ENCODE measurements around the gene CFAP58. TPM values are rescaled to one million over a fixed set of nuclear protein-coding genes. Genes with fewer than 3 reads are reported as not detected.

The CFAP58 gene
- total RNA-seq, 1 donor: 0.10 TPM

DNA sequence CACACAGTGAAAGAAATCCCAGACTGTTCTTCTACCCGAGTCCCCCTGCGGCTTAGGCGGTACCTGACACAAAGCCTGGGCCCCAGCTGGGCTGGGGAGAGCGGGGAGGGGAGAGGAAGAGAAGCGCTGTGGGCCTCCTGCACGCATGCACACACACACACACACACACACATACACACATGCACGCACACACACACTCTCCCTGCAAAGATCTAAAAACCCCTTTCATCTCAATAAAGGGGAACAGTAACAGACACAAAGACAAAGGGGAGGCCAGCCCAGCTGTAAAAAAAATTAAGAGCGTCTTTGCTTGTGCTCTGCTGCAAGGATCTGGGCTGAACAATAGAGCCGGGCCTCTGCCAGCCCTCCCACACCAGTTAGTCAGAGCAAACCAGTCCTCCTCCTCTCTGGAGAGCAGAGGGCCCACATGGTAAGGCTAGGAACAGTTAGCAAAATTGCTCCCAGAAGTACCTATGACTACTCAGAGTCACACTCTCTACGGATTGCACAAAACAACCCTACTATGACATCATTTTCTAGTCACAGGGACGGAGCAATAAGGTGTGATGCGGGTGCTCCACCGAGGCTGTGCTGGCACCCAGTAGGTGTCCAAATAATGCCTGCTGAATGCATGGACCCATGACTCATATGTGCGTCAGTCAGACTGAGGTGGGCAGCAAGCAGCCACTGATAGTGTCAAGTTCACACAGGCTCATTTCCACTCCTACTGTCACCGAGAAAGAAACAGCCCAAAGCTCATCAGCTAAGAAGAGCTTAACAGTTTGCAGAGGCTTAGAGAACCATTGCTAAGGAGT, 24.5 kb upstream of the CFAP58 start:
- Histone ChIP-seq H3K9me3 (ENCODE audit: low read depth, low read length) (no peaks in the 10 kb centered on the region), H3K4me3 (ENCODE audit: low read length) (peak overlapping the region; percentile 5), H3K4me1 (ENCODE audit: insufficient read depth, low read length) (peaks cover 100% of the 10 kb centered on the region), H3K27me3 (ENCODE audit: insufficient read depth, low read length) (no peaks in the 10 kb centered on the region)

GRCh38 chr10:104329735-104330134, 23.9 kb upstream of the CFAP58 start:
- no peaks in the 10 kb centered on the region for H3K9me3 ChIP-seq (ENCODE audit: low read depth, low read length)
- H3K4me1 ChIP-seq (ENCODE audit: insufficient read depth, low read length): peaks cover 100% of the 10 kb centered on the region
- H3K27me3 ChIP-seq (ENCODE audit: insufficient read depth, low read length): no peaks in the 10 kb centered on the region
- no peak overlapping the region for H3K4me3 ChIP-seq (ENCODE audit: low read length)

GRCh38 chr10:104330168-104331110, 23.2 kb upstream of the CFAP58 start:
- H3K4me1 ChIP-seq (ENCODE audit: insufficient read depth, low read length): peaks cover 100% of the 10 kb centered on the region
- no peaks in the 10 kb centered on the region for H3K27me3 ChIP-seq (ENCODE audit: insufficient read depth, low read length)
- no peaks in the 10 kb centered on the region for H3K9me3 ChIP-seq (ENCODE audit: low read depth, low read length)
- no peak overlapping the region for H3K4me3 ChIP-seq (ENCODE audit: low read length)

DNA sequence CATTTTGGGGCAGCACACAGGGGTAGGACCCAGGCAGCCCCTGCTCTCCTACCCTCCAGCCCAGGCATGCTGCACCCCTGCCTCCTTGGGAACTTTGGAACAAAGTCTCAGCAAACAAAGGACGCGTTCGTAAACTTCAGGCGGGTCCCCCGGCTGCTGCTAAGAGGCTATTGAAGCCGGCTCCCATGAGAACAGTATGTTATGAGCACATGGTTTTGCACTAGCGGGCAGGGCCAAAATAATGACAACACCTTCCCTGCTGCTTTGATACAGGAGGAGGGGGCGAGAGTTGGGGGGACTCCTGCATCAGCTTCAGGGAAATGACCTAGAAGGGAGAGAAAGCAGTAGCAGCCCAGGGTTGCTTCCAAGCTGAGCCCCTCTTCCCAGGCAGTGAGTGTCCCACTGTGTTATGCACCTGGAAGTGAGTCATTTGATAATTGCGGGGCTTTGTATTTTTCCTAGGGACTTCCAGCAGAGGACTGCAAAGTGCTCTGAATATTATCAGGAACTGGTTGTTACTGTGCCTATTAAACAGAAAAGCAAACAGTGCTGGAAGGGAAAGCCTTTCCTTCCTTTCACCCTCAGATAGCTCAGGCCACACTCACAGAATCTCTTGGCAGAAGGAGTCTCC, 22.3 kb upstream of the CFAP58 start:
- no peaks in the 10 kb centered on the region for H3K9me3 ChIP-seq (ENCODE audit: low read depth, low read length)
- no peaks in the 10 kb centered on the region for H3K27me3 ChIP-seq (ENCODE audit: insufficient read depth, low read length)
- H3K4me3 ChIP-seq (ENCODE audit: low read length): no peak overlapping the region
- H3K4me1 ChIP-seq (ENCODE audit: insufficient read depth, low read length): peaks cover 100% of the 10 kb centered on the region

DNA sequence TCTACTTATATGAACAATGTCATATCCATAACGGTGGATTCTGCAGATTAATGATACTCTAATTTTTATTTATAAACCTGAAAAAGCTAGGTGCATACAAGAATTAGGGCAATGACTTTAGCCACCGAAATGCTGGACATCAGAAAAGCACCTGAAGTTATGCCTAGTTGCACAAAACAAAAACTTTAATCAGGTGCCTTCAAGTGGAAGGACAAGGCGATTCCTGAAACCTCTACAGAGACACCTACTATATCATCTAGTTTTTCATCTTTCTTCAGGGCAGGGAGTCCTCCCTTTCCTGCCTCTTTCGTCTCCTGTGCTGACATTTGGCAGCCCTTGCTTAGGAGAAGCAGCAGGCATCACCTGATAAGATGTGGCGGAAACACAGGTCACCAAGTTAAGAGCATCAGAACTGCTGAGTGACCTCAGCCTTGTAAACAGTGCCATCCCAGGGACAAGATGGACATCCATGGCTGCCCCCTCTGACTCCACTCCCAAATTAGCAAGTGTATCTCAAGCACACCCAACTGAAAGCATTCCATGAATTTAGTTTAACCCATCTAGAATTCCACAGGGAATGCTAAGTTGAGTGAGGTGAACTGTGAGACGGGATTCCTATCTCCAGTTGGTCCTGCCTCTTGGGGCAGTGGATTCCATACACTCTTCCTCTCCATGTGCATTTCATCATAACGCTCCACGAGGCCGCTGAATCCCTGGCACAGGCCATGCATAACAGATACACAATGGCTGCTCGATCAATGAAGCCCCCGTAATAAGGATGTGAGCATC, 21.2 kb upstream of the CFAP58 start:
- Histone ChIP-seq H3K27me3 (ENCODE audit: insufficient read depth, low read length) (no peaks in the 10 kb centered on the region), H3K4me3 (ENCODE audit: low read length) (no peak overlapping the region), H3K4me1 (ENCODE audit: insufficient read depth, low read length) (peaks cover 98% of the 10 kb centered on the region), H3K9me3 (ENCODE audit: low read depth, low read length) (no peaks in the 10 kb centered on the region)

DNA sequence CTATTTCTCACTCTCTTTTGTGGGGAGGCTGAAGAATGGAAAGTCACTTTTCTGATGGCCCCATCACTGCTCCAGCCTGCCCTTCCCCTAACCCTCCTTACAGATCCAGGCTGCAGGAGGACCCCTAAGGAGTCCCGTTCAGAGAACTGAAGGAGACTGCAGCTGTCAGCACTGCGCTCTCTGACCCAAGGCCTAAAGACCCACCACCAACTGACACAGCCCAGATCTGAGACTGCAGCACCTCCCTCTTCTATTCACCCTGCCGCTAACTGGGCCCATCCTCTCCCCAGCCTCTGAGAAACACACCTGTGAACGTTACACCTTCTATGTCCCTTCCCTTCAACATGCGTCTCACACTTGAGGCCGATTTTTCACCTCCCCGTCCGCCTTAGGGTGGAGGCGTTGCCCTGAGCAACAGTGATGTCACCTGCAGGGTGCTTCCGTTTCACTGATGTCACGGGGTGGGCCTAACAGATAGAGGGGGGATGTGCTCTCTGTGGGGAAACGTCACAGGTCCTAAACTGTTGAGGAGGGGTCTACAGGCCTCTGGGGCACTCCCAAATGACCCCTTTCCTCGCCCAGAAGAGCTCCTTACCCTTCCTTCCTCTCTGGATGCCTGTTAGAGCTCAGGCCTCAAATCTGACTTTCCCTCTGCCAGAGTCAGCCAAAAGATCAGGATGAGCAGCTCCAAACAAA, 20.5 kb upstream of the CFAP58 start:
- H3K27me3 ChIP-seq (ENCODE audit: insufficient read depth, low read length): no peaks in the 10 kb centered on the region
- H3K4me1 ChIP-seq (ENCODE audit: insufficient read depth, low read length): peaks cover 91% of the 10 kb centered on the region
- H3K4me3 ChIP-seq (ENCODE audit: low read length): no peak overlapping the region
- no peaks in the 10 kb centered on the region for H3K9me3 ChIP-seq (ENCODE audit: low read depth, low read length)

GRCh38 chr10:104333728-104334373, 19.8 kb upstream of the CFAP58 start:
- Histone ChIP-seq H3K4me1 (ENCODE audit: insufficient read depth, low read length) (peaks cover 84% of the 10 kb centered on the region), H3K9me3 (ENCODE audit: low read depth, low read length) (no peaks in the 10 kb centered on the region), H3K4me3 (ENCODE audit: low read length) (no peak overlapping the region), H3K27me3 (ENCODE audit: insufficient read depth, low read length) (no peaks in the 10 kb centered on the region)

- H3K27me3 ChIP-seq (ENCODE audit: insufficient read depth, low read length): no peaks in the 10 kb centered on the region
- peaks cover 84% of the 10 kb centered on the region for H3K4me1 ChIP-seq (ENCODE audit: insufficient read depth, low read length)
- no peak overlapping the region for H3K4me3 ChIP-seq (ENCODE audit: low read length)
- H3K9me3 ChIP-seq (ENCODE audit: low read depth, low read length): no peaks in the 10 kb centered on the region
Observed at GRCh38 chr10:104334561-104334960, 19.1 kb upstream of the CFAP58 start.

DNA sequence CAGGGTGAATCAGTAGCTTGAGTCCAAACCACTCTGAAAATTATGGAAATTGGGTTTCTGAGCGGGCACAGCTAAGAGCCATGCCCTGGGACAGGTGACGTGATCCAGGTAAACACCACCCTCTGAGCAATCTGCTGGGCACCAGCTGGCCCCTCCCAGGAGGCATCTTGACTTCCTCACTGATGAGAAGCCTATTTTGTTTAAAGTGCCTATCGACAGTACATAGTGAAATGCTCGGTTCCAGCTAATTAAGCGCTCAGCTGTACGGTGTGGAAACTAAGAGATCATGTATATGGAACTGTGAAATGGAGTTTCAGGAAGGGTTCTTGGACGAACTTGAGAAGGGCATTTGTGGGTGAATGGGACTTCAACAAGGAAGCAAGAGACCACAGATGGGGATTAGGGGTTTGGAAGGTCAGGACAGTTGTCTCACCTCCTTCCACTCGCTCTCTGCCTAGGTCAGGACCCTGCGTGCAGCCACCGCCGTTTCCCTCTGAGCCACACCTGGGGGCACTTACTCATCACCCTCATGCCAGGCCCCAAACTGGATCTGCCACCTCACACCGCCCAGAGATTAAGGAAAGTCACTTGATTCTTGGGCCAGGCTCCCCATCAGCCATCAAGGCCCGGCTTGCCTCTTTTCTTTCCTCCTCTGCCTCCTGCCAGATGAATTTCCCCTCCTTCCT, 18.5 kb upstream of the CFAP58 start:
- Histone ChIP-seq H3K27me3 (ENCODE audit: insufficient read depth, low read length) (no peaks in the 10 kb centered on the region), H3K9me3 (ENCODE audit: low read depth, low read length) (no peaks in the 10 kb centered on the region), H3K4me3 (ENCODE audit: low read length) (no peak overlapping the region), H3K4me1 (ENCODE audit: insufficient read depth, low read length) (peaks cover 84% of the 10 kb centered on the region)

DNA sequence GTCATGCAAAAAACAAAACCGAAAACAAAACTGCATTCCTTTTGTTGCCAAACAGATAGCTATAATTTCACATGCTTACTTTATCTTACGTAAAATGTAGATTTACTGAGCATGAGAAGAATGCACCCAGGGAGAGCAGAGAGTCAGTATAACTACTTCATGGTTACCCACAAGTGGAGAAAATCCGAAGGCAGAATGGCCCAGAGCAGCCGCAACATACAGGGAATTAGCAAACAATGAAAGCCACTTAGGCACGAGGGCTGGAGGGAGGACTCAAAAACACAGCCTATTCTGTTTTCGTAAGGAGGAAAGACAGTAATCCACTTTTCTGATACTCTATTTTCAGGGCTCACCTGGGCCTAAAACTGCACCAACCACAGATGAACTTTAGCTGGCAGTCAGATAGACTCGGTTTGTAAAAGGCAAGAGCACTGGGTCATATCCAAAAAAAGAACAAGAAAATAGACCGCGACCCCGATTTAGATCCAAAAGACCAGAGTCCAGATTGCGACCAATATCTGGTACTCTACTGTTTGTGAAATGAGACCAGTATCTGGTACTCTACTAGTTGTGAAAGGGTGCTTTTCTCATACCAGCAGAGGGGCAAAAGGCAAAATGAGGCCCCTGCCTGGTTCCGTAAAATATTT, 16.7 kb upstream of the CFAP58 start:
- no peaks in the 10 kb centered on the region for H3K9me3 ChIP-seq (ENCODE audit: low read depth, low read length)
- H3K4me3 ChIP-seq (ENCODE audit: low read length): peak overlapping the region; percentile 92
- H3K4me1 ChIP-seq (ENCODE audit: insufficient read depth, low read length): peaks cover 68% of the 10 kb centered on the region
- no peaks in the 10 kb centered on the region for H3K27me3 ChIP-seq (ENCODE audit: insufficient read depth, low read length)

DNA sequence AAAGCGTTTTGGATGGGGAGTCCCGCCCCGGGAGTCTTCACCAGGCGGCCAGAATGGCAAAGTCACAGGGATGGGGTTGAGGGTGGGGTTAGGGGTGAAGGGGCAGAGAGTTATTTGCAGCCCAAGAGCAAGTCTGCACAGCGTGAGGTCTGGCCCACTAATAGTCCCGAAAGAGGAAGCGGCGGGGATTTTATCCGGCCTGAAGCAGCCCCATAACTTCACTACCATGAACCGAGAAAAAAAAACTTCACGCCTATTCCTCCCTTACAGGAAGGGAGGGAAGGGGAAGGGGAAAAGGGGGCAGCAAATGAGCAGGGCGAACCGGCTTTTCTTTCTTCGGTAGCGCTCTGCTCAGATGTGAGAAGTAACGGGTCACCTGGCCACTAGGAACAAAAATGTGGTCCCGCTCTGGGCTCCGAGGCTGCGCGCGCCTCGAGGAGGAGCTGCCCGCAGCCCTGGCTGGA, 16.1 kb upstream of the CFAP58 start:
- Histone ChIP-seq H3K27me3 (ENCODE audit: insufficient read depth, low read length) (no peaks in the 10 kb centered on the region), H3K4me3 (ENCODE audit: low read length) (peak overlapping the region; percentile 92), H3K4me1 (ENCODE audit: insufficient read depth, low read length) (peaks cover 62% of the 10 kb centered on the region), H3K9me3 (ENCODE audit: low read depth, low read length) (no peaks in the 10 kb centered on the region)

GRCh38 chr10:104337985-104338735, 15.5 kb upstream of the CFAP58 start, which contains the start of gene ITPRIP:
Gene ITPRIP (minus strand): TSS chr10:104338465. CDS start chr10:104316051, 22,414 bp downstream.
- no peaks in the 10 kb centered on the region for H3K27me3 ChIP-seq (ENCODE audit: insufficient read depth, low read length)
- peak within 1 kb of the TSS; percentile 92 for H3K4me3 ChIP-seq (ENCODE audit: low read length)
- peaks cover 56% of the 10 kb centered on the region for H3K4me1 ChIP-seq (ENCODE audit: insufficient read depth, low read length)
- H3K9me3 ChIP-seq (ENCODE audit: low read depth, low read length): no peaks in the 10 kb centered on the region

Measured in mononuclear cell (primary cell).